ENCODE results near the gene ALDH3B2.
"Not testable (repeated sequence)": the region's sequence is repeated elsewhere in the genome, so short reads cannot be mapped to it uniquely, and the experiment has no call there.

The ALDH3B2 gene

GRCh38 chr11:67709806-67710205 lies 35.4 kb upstream of the ALDH3B2 start:
- not testable (repeated sequence) for H3K27me3 ChIP-seq (ENCODE audit: low read length); H4K20me1 ChIP-seq (ENCODE audit: low read depth, low read length); H3K79me2 ChIP-seq (ENCODE audit: insufficient read depth, low read length)

GRCh38 chr11:67705264-67705663 lies 30.8 kb upstream of the ALDH3B2 start:
- Histone ChIP-seq H3F3A (ENCODE audit: insufficient read depth) (no peaks in the 10 kb centered on the region), H3K27me3 (ENCODE audit: low read length) (no peaks in the 10 kb centered on the region), H2AFZ (ENCODE audit: low read depth, low read length, severe bottlenecking) (no peak overlapping the region), H3K9ac (ENCODE audit: low read length) (no peak overlapping the region), H3K9me3 (ENCODE audit: insufficient read depth, low read length) (no peaks in the 10 kb centered on the region), H3K79me2 (ENCODE audit: insufficient read depth, low read length) (no peaks in the 10 kb centered on the region), H3K36me3 (ENCODE audit: low read length) (no peaks in the 10 kb centered on the region), H3K4me2 (ENCODE audit: low read depth, low read length, poor library complexity, severe bottlenecking) (no peak overlapping the region), H3K4me3 (ENCODE audit: insufficient read depth, low read length, poor library complexity, severe bottlenecking) (no peak overlapping the region), H3K9me2 (replicated peaks; ENCODE audit: insufficient read depth, low read length) (no peaks in the 10 kb centered on the region), H3K27ac (ENCODE audit: low read depth, low read length) (no peak overlapping the region), H4K20me1 (ENCODE audit: low read depth, low read length) (no peaks in the 10 kb centered on the region)
- TF ChIP-seq EZH2phosphoT487 (conservative IDR thresholded peaks at IDR 0.05; ENCODE audit: low read length) (no peak), CTCF (IDR thresholded peaks at IDR 0.05; ENCODE audit: insufficient read depth, low read length, poor library complexity, severe bottlenecking) (no peak)

More at GRCh38 chr11:67709806-67710205, 35.4 kb upstream of the ALDH3B2 start:
- not testable (repeated sequence) for H2AFZ ChIP-seq (ENCODE audit: low read depth, low read length, severe bottlenecking); H3K36me3 ChIP-seq (ENCODE audit: low read length); H3K9me2 ChIP-seq (replicated peaks; ENCODE audit: insufficient read depth, low read length); H3K4me2 ChIP-seq (ENCODE audit: low read depth, low read length, poor library complexity, severe bottlenecking); H3K9me3 ChIP-seq (ENCODE audit: insufficient read depth, low read length); H3K9ac ChIP-seq (ENCODE audit: low read length); H3F3A ChIP-seq (ENCODE audit: insufficient read depth); H3K4me3 ChIP-seq (ENCODE audit: insufficient read depth, low read length, poor library complexity, severe bottlenecking); H3K27ac ChIP-seq (ENCODE audit: low read depth, low read length)

DNA sequence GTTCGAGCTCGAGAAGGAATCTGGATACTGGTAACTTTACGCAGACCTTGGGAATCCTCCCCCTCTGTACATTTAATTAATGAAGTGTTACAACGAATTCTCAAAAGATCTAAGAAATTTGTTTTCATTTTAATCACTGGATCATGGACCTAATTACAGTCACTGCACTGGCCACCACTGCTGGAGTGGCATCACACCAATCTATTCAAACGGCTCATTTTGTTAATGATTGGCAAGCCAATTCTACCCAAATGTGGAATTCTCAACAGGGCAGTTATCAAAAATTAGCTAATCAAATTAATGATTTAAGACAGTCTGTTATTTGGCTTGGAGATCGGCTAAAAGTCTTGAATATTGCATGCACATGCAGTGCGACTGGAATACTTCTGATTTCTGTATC lies 30.1 kb upstream of the ALDH3B2 start:
- Histone ChIP-seq H3K9ac (ENCODE audit: low read length) (no peak overlapping the region), H3K4me3 (ENCODE audit: insufficient read depth, low read length, poor library complexity, severe bottlenecking) (no peak overlapping the region), H2AFZ (ENCODE audit: low read depth, low read length, severe bottlenecking) (no peak overlapping the region), H3K27ac (ENCODE audit: low read depth, low read length) (no peak overlapping the region), H3K36me3 (ENCODE audit: low read length) (no peaks in the 10 kb centered on the region), H4K20me1 (ENCODE audit: low read depth, low read length) (no peaks in the 10 kb centered on the region), H3K9me3 (ENCODE audit: insufficient read depth, low read length) (no peaks in the 10 kb centered on the region), H3K79me2 (ENCODE audit: insufficient read depth, low read length) (no peaks in the 10 kb centered on the region), H3F3A (ENCODE audit: insufficient read depth) (no peaks in the 10 kb centered on the region), H3K9me2 (replicated peaks; ENCODE audit: insufficient read depth, low read length) (no peaks in the 10 kb centered on the region), H3K27me3 (ENCODE audit: low read length) (no peaks in the 10 kb centered on the region), H3K4me2 (ENCODE audit: low read depth, low read length, poor library complexity, severe bottlenecking) (no peak overlapping the region)
- no peak for TF ChIP-seq CTCF (IDR thresholded peaks at IDR 0.05; ENCODE audit: insufficient read depth, low read length, poor library complexity, severe bottlenecking)
- no peak for TF ChIP-seq EZH2phosphoT487 (conservative IDR thresholded peaks at IDR 0.05; ENCODE audit: low read length)

DNA sequence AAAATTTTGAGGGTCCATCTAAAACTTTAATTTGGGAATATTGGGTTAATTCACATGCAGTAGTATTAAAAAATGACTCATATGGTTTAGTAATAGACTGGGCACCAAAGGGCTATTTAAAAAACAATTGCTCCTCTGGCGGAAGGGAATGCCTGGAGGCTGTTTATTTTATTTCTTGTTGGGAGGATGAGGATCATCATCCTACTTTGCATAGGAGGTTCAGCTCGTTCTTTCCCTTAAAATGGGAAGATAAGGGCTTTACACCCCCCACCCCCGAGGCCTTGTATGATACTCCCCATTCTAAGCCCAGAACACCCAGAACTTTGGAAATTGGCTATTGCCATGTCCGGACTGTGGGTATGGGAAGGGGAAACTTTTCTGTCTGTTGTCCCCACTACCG lies 29.3 kb upstream of the ALDH3B2 start:
- not testable (repeated sequence) for H3K9me2 ChIP-seq (replicated peaks; ENCODE audit: insufficient read depth, low read length); H3K36me3 ChIP-seq (ENCODE audit: low read length); H3K4me3 ChIP-seq (ENCODE audit: insufficient read depth, low read length, poor library complexity, severe bottlenecking); H3K27ac ChIP-seq (ENCODE audit: low read depth, low read length); H3K9ac ChIP-seq (ENCODE audit: low read length); H3K9me3 ChIP-seq (ENCODE audit: insufficient read depth, low read length); H3K27me3 ChIP-seq (ENCODE audit: low read length); H3F3A ChIP-seq (ENCODE audit: insufficient read depth); H3K79me2 ChIP-seq (ENCODE audit: insufficient read depth, low read length); H4K20me1 ChIP-seq (ENCODE audit: low read depth, low read length); H2AFZ ChIP-seq (ENCODE audit: low read depth, low read length, severe bottlenecking); H3K4me2 ChIP-seq (ENCODE audit: low read depth, low read length, poor library complexity, severe bottlenecking)
